GM18907 (cell line): Measurements from ENCODE around the gene EEF2KMT.
"Not testable (repeated sequence)": the region's sequence is repeated elsewhere in the genome, so short reads cannot be mapped to it uniquely, and the experiment has no call there.

Experiments used
- ATAC-seq: cut with Tn5 transposase; IDR thresholded peaks from one replicate; pipeline ENCODE4 v1.9.1; 2021; ENCODE audit warnings: mild to moderate bottlenecking, moderate library complexity; ENCODE audit not compliant: unreplicated experiment

The EEF2KMT gene

GRCh38 chr16:5096437-5097060 lies 1.0 kb downstream of the EEF2KMT start:
- ATAC-seq, result not testable (repeated sequence)

GRCh38 chr16:5095145-5095830 lies 2.3 kb downstream of the EEF2KMT start:
- ATAC-seq, result not testable (repeated sequence)

GRCh38 chr16:5093746-5094145 lies 3.8 kb downstream of the EEF2KMT start:
- not testable (repeated sequence) for ATAC-seq

GRCh38 chr16:5093081-5093480 lies 4.5 kb downstream of the EEF2KMT start:
- not testable (repeated sequence) for ATAC-seq

GRCh38 chr16:5090592-5090991 lies 7.0 kb downstream of the EEF2KMT start:
- ATAC-seq, result not testable (repeated sequence)

- not testable (repeated sequence) for ATAC-seq
Observed at GRCh38 chr16:5089911-5090555, 7.6 kb downstream of the EEF2KMT start.

GRCh38 chr16:5088936-5089335 lies 8.7 kb downstream of the EEF2KMT start:
- not testable (repeated sequence) for ATAC-seq

- ATAC-seq, result not testable (repeated sequence)
Observed at GRCh38 chr16:5088086-5088790, 9.4 kb downstream of the EEF2KMT start.

- not testable (repeated sequence) for ATAC-seq
Observed at GRCh38 chr16:5085716-5086115, 11.9 kb downstream of the EEF2KMT start.

GRCh38 chr16:5084802-5085201 lies 12.8 kb downstream of the EEF2KMT start:
- not testable (repeated sequence) for ATAC-seq

- ATAC-seq, result not testable (repeated sequence)
Observed at GRCh38 chr16:5084099-5084731, 13.4 kb downstream of the EEF2KMT start.

- not testable (repeated sequence) for ATAC-seq
Observed at GRCh38 chr16:5083646-5084045, 13.9 kb downstream of the EEF2KMT start.

- not testable (repeated sequence) for ATAC-seq
Observed at GRCh38 chr16:5080996-5081395, 16.6 kb downstream of the EEF2KMT start.

GRCh38 chr16:5080461-5080860 lies 17.1 kb downstream of the EEF2KMT start:
- ATAC-seq, result not testable (repeated sequence)

- no peak for ATAC-seq
Observed at GRCh38 chr16:5078626-5079025, 19.0 kb downstream of the EEF2KMT start.

- no peak for ATAC-seq
Observed at GRCh38 chr16:5077304-5077703, 20.3 kb downstream of the EEF2KMT start.

- no peak for ATAC-seq
Observed at GRCh38 chr16:5075637-5076036, 22.0 kb downstream of the EEF2KMT start.

GRCh38 chr16:5073771-5074170 lies 23.8 kb downstream of the EEF2KMT start:
- ATAC-seq, result not testable (repeated sequence)

- no peak for ATAC-seq
Observed at GRCh38 chr16:5073279-5073629, 24.3 kb downstream of the EEF2KMT start.

GRCh38 chr16:5072334-5073278 lies 25.0 kb downstream of the EEF2KMT start:
- peak; percentile 6 for ATAC-seq
